Measurements from ENCODE around the gene TBC1D12.

TBC1D12 gene

GRCh38 chr10:94405406-94405805, 3.1 kb downstream of the TBC1D12 start:
- no peak overlapping the region for H3K4me3 ChIP-seq (ENCODE audit: low read length)
- no peak for DNase-seq (ENCODE audit: low read depth)
- no peak for TF ChIP-seq CTCF (IDR thresholded peaks at IDR 0.05; ENCODE audit: insufficient read depth, low read depth, low read length, missing control alignments)

- DNase-seq (ENCODE audit: low read depth) = no peak
- TF ChIP-seq CTCF (IDR thresholded peaks at IDR 0.05; ENCODE audit: insufficient read depth, low read depth, low read length, missing control alignments) = no peak
- H3K4me3 ChIP-seq (ENCODE audit: low read length) = no peak overlapping the region
These were observed 5.3 kb downstream of the TBC1D12 start for GRCh38 chr10:94407668-94408067.

GRCh38 chr10:94409021-94409657, 6.8 kb downstream of the TBC1D12 start:
- no peak for TF ChIP-seq CTCF (IDR thresholded peaks at IDR 0.05; ENCODE audit: insufficient read depth, low read depth, low read length, missing control alignments)
- no peak overlapping the region for H3K4me3 ChIP-seq (ENCODE audit: low read length)
- no peak for DNase-seq (ENCODE audit: low read depth)

- no peak for TF ChIP-seq CTCF (IDR thresholded peaks at IDR 0.05; ENCODE audit: insufficient read depth, low read depth, low read length, missing control alignments)
- no peak for DNase-seq (ENCODE audit: low read depth)
- no peak overlapping the region for H3K4me3 ChIP-seq (ENCODE audit: low read length)
These were observed 9.0 kb downstream of the TBC1D12 start for GRCh38 chr10:94411304-94411703.

- no peak overlapping the region for H3K4me3 ChIP-seq (ENCODE audit: low read length)
- DNase-seq (ENCODE audit: low read depth) = no peak
- TF ChIP-seq CTCF (IDR thresholded peaks at IDR 0.05; ENCODE audit: insufficient read depth, low read depth, low read length, missing control alignments) = no peak
These were observed 10.1 kb downstream of the TBC1D12 start for GRCh38 chr10:94412449-94412848.

- no peak overlapping the region for H3K4me3 ChIP-seq (ENCODE audit: low read length)
- no peak for DNase-seq (ENCODE audit: low read depth)
- TF ChIP-seq CTCF (IDR thresholded peaks at IDR 0.05; ENCODE audit: insufficient read depth, low read depth, low read length, missing control alignments) = no peak
These were observed 11.0 kb downstream of the TBC1D12 start for GRCh38 chr10:94413361-94413760.

- TF ChIP-seq CTCF (IDR thresholded peaks at IDR 0.05; ENCODE audit: insufficient read depth, low read depth, low read length, missing control alignments) = no peak
- no peak for DNase-seq (ENCODE audit: low read depth)
- H3K4me3 ChIP-seq (ENCODE audit: low read length) = no peak overlapping the region
These were observed 14.6 kb downstream of the TBC1D12 start for GRCh38 chr10:94416896-94417295.
